DMS53 (cell line): ENCODE measurements around the gene PALM2AKAP2.
"Not testable (repeated sequence)": the region's sequence is repeated elsewhere in the genome, so short reads cannot be mapped to it uniquely, and the experiment has no call there.

Source experiments
- DNase-seq: peaks from one replicate; lab custom pipeline; 2025; lab: John Stamatoyannopoulos, UW

The PALM2AKAP2 gene

DNA sequence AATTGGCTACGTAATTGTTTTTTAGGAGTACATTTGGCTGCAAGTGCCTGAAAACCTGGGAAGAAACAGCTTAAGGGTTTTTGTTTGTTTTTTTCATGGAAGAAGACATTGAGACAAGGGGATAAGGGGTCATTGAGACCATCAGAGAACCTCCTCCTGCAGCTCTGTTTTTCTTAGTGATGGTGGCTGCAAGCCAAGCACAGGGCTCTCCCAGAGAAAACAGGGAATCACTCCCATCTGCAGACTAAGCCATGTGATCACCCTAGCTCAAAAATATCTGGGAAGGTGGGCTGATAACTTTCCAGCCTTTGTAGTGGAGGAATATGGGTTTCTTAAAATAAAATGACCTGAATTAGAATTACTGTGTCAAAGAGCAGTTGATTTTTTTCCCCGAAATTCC, 25.1 kb downstream of the PALM2AKAP2 start:
- DNase-seq = no peak

DNA sequence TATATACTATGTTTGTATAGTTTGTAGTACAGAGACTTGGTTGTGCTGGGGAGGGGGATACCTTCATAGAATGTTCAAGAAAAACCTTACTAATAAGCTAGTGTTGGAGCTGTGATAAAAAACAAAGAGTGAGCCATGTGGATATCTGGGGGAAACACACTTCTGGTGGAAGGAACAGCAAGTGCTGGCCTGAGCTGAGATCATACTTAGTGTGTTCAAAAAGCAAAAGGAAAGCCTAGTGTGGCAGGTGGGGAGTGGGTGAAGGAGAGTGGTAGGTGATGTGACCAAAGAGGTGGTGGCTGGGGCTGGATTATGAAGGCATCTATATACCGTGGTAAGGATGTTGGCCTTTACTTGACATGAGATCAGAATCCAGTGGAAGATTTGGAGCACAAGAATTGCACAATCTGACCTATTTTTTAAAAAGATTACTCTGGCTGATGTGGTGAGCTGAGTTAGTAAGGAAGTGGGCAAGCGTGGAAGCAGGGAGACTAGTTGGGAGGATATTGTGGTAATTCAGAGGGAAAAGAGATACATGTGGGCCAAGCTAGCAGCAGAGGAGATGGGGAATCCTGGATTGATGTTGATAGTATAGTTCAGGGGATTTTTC, 26.6 kb downstream of the PALM2AKAP2 start:
- no peak for DNase-seq

DNA sequence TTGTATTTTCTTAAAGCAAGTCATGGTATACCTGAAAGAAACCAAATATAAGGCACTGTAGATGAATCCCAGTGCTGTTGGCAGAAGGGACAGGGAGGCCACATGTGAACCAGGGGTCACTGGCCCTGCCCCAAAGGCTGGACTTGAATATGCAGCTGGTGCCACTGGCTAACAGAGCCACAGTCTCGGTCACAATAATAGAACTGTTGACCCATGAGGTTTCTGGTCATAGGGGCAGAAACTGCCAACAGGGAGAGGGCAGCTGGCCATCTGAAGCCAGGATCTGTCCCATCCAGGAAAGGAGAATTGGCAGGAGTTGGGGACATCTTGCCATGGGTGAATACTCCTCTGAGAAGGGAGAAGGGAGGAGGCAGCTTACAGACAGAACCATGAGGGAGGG, 31.9 kb downstream of the PALM2AKAP2 start:
- no peak for DNase-seq

GRCh38 chr9:109812331-109812730, 32.3 kb downstream of the PALM2AKAP2 start:
- no peak for DNase-seq

GRCh38 chr9:109812818-109813281, 32.9 kb downstream of the PALM2AKAP2 start:
- no peak for DNase-seq

- DNase-seq = no peak
These were observed 33.3 kb downstream of the PALM2AKAP2 start for GRCh38 chr9:109813303-109813702.

DNA sequence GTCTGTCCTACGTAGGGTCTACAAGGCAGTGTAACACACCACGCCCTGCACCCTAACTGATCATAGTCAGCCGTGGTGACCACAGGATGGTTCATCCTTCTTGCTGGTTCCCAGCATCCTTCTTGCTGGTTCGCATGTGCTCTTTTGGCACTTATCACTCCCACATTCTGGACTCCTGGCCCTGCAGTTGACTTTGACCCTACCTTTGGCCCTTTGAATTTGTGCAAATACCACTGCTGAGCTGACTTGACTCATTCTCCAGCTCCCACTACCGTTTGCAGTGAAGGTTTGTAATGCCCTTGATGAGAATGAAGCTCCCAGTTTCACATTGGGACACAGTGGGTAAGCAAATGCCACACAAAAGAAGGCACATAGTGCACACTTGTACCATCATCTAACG, 33.8 kb downstream of the PALM2AKAP2 start:
- DNase-seq = no peak

- peak; percentile 54 for DNase-seq
These were observed 35.5 kb downstream of the PALM2AKAP2 start for GRCh38 chr9:109815366-109815947.

- DNase-seq = peak; percentile 80
These were observed 36.5 kb downstream of the PALM2AKAP2 start for GRCh38 chr9:109816490-109816889.

DNA sequence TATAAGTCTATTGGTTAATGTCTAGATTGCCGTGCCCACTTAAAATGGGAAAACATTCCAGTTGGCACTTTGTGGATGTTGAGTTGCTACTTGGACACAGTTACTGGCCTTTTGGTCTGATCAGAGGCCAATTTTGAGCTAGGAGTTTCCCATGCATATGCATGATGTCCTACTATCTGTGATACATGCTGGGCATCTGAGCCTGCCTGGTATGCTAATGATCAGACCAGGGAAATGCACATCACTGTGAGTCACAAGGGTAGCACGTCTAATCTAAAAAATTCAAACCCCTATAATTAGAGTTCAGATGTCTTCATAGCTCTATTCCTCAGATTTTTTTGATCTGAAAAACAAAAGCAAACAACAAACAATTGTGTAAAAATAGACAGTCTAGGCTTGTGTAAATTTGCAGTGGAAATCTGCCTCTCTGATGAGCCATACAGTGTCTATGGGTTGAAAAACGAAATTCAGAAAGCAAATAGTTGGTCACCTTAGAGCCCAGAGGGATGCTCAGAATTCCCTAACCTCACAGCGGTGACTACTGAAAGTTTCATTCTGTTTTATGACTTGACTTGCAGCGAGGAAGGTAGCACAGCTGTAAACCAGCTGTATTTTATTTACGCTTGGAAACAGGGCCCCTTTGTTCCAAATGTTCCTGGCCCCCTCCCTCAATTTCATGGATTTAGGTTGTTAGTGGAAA, 37.3 kb downstream of the PALM2AKAP2 start:
- no peak for DNase-seq

DNA sequence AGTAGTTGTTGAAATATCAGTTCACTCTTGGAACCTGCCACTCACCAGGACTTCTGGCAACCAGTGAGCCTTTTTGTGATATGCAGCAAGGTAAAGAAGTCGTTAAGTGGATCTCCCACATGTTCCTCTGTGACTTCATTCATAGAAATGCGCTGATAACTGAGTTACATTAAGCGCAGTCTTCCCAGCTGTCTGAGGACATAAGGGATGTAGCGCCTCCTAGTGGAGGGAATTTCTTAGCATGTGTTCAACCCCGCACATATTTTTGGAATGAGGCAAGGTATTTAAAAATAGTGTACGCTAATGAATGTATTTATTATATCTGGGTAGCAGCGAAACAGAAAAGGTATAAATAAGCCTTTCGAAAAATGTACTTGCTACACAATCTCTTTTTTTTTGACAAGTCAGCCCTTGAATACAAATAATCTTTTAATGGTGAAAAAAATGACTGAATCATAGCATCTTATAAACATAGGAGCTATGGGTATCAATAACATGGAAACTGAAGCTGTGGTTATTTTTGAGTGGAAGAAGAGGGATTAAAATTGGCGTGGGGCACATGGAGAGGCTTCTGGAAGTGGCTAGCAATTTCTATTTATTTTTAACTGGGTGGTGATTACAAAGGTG, 38.0 kb downstream of the PALM2AKAP2 start:
- DNase-seq = peak; percentile 92

GRCh38 chr9:109821711-109822110, 41.7 kb downstream of the PALM2AKAP2 start:
- DNase-seq = no peak

GRCh38 chr9:109825383-109825782, 45.4 kb downstream of the PALM2AKAP2 start:
- DNase-seq = not testable (repeated sequence)

DNA sequence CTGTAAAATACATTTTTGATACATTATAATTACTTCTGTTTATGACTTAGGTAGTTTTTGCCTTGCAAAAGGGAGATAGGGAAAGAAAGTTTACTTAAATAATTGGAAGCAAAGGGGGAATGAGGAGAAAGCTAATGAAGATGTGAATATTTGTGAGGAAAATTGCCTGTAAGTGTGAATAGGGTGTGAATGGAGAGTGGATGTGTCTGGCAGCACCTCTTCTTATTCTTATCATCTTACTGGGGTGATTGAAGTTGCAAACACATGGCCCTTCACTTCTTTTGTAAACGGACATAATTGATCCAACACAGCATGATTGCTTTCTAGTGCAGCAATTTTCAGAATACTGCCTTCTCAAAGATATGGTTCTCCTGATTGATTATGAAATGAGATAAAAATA, 46.6 kb downstream of the PALM2AKAP2 start:
- no peak for DNase-seq

- peak; percentile 84 for DNase-seq
These were observed 48.3 kb downstream of the PALM2AKAP2 start for GRCh38 chr9:109828254-109828653.
